ENCODE results near the gene GOLGB1.

DNA sequence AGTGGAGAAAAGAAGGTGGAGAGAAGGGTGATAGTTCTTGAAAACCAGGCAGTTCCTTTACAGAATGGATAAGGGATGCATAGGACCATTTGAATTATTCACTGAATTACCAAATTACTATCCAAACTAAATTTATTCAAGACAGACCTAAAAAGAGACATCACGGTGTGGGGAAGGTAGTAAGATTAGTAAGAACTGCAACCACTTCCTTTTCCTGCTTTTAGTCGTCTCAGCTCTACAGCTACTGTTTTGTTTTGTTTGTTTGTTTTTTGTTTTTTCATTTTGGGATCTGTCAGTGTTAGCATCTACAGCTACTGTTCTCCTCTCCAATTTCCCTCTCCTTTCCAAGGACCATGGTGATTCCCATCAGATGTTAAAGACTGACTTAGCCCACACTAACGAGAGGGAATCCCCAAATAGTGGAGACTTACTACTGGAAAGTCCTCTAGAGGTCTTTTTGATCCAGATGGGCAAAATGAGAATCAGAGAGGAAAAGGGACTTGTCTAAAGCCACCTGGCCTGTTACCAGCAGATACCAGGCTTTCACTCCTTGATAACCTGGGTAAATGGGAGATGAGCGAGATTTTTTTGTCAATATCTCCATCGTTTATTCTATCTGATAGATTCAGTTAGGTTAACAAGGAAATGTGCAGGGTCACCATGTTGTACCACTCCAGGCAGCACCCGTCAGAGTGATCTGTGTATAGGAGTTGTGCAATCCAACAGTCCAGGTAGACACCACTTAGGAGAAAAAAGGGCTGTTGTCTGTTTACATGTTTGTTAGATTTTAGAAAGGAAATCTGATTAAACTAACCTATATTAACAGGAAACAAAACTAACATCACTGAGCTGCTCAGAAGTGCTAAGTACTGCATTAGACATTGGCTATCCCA, 94.8 kb downstream of the GOLGB1 start:
- TF ChIP-seq, protein P1, sequence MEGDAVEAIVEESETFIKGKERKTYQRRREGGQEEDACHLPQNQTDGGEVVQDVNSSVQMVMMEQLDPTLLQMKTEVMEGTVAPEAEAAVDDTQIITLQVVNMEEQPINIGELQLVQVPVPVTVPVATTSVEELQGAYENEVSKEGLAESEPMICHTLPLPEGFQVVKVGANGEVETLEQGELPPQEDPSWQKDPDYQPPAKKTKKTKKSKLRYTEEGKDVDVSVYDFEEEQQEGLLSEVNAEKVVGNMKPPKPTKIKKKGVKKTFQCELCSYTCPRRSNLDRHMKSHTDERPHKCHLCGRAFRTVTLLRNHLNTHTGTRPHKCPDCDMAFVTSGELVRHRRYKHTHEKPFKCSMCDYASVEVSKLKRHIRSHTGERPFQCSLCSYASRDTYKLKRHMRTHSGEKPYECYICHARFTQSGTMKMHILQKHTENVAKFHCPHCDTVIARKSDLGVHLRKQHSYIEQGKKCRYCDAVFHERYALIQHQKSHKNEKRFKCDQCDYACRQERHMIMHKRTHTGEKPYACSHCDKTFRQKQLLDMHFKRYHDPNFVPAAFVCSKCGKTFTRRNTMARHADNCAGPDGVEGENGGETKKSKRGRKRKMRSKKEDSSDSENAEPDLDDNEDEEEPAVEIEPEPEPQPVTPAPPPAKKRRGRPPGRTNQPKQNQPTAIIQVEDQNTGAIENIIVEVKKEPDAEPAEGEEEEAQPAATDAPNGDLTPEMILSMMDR (IDR thresholded peaks at IDR 0.05; ENCODE audit: low read depth, low read length, missing input control), result no peak
- TF ChIP-seq FOXA1 (IDR thresholded peaks at IDR 0.05), result no peak
- no peak for TF ChIP-seq SP1 (IDR thresholded peaks at IDR 0.05)
- TF ChIP-seq, protein P2, sequence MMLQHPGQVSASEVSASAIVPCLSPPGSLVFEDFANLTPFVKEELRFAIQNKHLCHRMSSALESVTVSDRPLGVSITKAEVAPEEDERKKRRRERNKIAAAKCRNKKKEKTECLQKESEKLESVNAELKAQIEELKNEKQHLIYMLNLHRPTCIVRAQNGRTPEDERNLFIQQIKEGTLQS (IDR thresholded peaks at IDR 0.05), result no peak
- no peak for TF ChIP-seq YY1 (IDR thresholded peaks at IDR 0.05)
- no peak for TF ChIP-seq TAF1 (conservative IDR thresholded peaks at IDR 0.05)
- TF ChIP-seq, protein P3, sequence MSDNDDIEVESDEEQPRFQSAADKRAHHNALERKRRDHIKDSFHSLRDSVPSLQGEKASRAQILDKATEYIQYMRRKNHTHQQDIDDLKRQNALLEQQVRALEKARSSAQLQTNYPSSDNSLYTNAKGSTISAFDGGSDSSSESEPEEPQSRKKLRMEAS (IDR thresholded peaks at IDR 0.05), result no peak
- TF ChIP-seq RAD21 (IDR thresholded peaks at IDR 0.05), result no peak
- no peak for TF ChIP-seq EGR1 (IDR thresholded peaks at IDR 0.05; ENCODE audit: low read depth in 2 of 2)
- TF ChIP-seq HNF4G (IDR thresholded peaks at IDR 0.05), result no peak
- TF ChIP-seq, protein P4, sequence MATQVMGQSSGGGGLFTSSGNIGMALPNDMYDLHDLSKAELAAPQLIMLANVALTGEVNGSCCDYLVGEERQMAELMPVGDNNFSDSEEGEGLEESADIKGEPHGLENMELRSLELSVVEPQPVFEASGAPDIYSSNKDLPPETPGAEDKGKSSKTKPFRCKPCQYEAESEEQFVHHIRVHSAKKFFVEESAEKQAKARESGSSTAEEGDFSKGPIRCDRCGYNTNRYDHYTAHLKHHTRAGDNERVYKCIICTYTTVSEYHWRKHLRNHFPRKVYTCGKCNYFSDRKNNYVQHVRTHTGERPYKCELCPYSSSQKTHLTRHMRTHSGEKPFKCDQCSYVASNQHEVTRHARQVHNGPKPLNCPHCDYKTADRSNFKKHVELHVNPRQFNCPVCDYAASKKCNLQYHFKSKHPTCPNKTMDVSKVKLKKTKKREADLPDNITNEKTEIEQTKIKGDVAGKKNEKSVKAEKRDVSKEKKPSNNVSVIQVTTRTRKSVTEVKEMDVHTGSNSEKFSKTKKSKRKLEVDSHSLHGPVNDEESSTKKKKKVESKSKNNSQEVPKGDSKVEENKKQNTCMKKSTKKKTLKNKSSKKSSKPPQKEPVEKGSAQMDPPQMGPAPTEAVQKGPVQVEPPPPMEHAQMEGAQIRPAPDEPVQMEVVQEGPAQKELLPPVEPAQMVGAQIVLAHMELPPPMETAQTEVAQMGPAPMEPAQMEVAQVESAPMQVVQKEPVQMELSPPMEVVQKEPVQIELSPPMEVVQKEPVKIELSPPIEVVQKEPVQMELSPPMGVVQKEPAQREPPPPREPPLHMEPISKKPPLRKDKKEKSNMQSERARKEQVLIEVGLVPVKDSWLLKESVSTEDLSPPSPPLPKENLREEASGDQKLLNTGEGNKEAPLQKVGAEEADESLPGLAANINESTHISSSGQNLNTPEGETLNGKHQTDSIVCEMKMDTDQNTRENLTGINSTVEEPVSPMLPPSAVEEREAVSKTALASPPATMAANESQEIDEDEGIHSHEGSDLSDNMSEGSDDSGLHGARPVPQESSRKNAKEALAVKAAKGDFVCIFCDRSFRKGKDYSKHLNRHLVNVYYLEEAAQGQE (IDR thresholded peaks at IDR 0.05), result no peak
- TF ChIP-seq, protein P5, sequence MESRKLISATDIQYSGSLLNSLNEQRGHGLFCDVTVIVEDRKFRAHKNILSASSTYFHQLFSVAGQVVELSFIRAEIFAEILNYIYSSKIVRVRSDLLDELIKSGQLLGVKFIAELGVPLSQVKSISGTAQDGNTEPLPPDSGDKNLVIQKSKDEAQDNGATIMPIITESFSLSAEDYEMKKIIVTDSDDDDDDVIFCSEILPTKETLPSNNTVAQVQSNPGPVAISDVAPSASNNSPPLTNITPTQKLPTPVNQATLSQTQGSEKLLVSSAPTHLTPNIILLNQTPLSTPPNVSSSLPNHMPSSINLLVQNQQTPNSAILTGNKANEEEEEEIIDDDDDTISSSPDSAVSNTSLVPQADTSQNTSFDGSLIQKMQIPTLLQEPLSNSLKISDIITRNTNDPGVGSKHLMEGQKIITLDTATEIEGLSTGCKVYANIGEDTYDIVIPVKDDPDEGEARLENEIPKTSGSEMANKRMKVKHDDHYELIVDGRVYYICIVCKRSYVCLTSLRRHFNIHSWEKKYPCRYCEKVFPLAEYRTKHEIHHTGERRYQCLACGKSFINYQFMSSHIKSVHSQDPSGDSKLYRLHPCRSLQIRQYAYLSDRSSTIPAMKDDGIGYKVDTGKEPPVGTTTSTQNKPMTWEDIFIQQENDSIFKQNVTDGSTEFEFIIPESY (IDR thresholded peaks at IDR 0.05), result no peak
- no peak for TF ChIP-seq GABPA (IDR thresholded peaks at IDR 0.05 in 1 of 2, conservative IDR thresholded peaks at IDR 0.05 in 1 of 2)
